Stomach (tissue), 9 donors: ENCODE measurements around the gene APP. TPM values are rescaled to one million over a fixed set of nuclear protein-coding genes. Genes with fewer than 3 reads are reported as not detected.

ENCODE experiments used
- DNase-seq, 2 donors: peaks; one replicate each; pipeline versions ENCODE4 v3.0.0 to v3.0.0-alpha.2; 2013 to 2019
- H3K27ac ChIP-seq, 5 donors: fragments of 200-600 bp in 4 of 5; sonication (generic) in 4 of 5; one replicate each; pipeline ENCODE4 v1.5.1; 2013 to 2019; ENCODE audit warnings: mild to moderate bottlenecking in 1 of 5, moderate library complexity in 1 of 5
- H3K27me3 ChIP-seq, 3 donors: fragments of 200-600 bp; sonication (generic); one replicate each; pipeline ENCODE4 v1.5.1; 2017 to 2019; ENCODE audit warnings: mixed run types in 1 of 3
- H3K36me3 ChIP-seq, 4 donors: fragments of 200-600 bp; sonication (generic); 1 replicate in 3 of 4; 2 replicates in 1 of 4; pipeline ENCODE4 v1.5.1; 2016 to 2019
- H3K4me1 ChIP-seq, 4 donors: fragments of 200-600 bp; sonication (generic); one replicate each; pipeline ENCODE4 v1.5.1; 2016 to 2019
- H3K4me3 ChIP-seq, 4 donors: fragments of 200-600 bp; sonication (generic) in 3 of 4; one replicate each; pipeline ENCODE4 v1.5.1; 2016 to 2019; ENCODE audit warnings: mild to moderate bottlenecking in 1 of 4
- H3K9me3 ChIP-seq, 4 donors: fragments of 200-600 bp; sonication (generic); one replicate each; pipeline ENCODE4 v1.5.1; 2016 to 2019
- CTCF ChIP-seq, 7 experiments: fragments of 450-650 bp in 4 of 7; fragments of 200-600 bp in 3 of 7; sonication (generic) in 3 of 7; IDR thresholded peaks; one replicate each; pipeline ENCODE4 v1.5.1; 2016 to 2019; ENCODE audit warnings: antibody characterized with exemption in 7 of 7, control low read depth in 2 of 7, mild to moderate bottlenecking in 1 of 7
- EP300 ChIP-seq: sonication (generic); formaldehyde crosslinking; IDR thresholded peaks from one replicate; pipeline ENCODE4 v1.6.1; 2017; ENCODE audit warnings: antibody characterized with exemption
- POLR2A ChIP-seq, 4 donors: fragments of 450-650 bp; IDR thresholded peaks; one replicate each; pipeline ENCODE4 v1.6.1; 2016; ENCODE audit warnings: antibody characterized with exemption in 4 of 4, control low read depth in 2 of 4, mild to moderate bottlenecking in 1 of 4, moderate library complexity in 1 of 4
- POLR2AphosphoS5 ChIP-seq, 3 donors: sonication (generic); formaldehyde crosslinking; IDR thresholded peaks; one replicate each; pipeline ENCODE4 v1.6.1; 2016; ENCODE audit warnings: antibody characterized with exemption in 3 of 3
- WGBS, 5 donors: extraction: QIAGEN DNeasy Blood & Tissue Kit in 3 of 5; methylation state at CpG; one replicate each; pipeline versions ENCODE4 v1.1.5 to v1.1.7; 2013 to 2018; 5-methylcytosine and 5-hydroxymethylcytosine counted together
- intact Hi-C: fragments of 100-400 bp; cut with DNase I; formaldehyde crosslinking; loops from one replicate; pipeline ENCODE4 v1.15.1; 2023; ENCODE audit warnings: low total_unique reads
- polyA plus RNA-seq, 3 donors: library from polyadenylated mRNA; stranded (reverse); fragments of 200-250 nt; gene quantifications; one replicate each; pipeline ENCODE4 v1.2.3, GENCODE V29; 2013
- total RNA-seq, 5 donors: library from RNA; depleted of rRNA; stranded (reverse); fragments of >200 nt; gene quantifications; one replicate each; pipeline versions ENCODE4 v1.1.0 to v1.2.3, GENCODE V29; 2014 to 2016
- donor health status: healthy with polysubstance abuse.
- donor health status: Bipolar disorder and iron deficiency.
- donor health status: healthy.

APP gene
- total and polyA plus RNA-seq, 8 donors: 41.2 to 408 (median 200) TPM

- H3K4me3 ChIP-seq: no peak overlapping the region
- no peak overlapping the region for H3K27ac ChIP-seq
- no peak for DNase-seq
- H3K36me3 ChIP-seq: no peaks in the 10 kb centered on the region
- no peak for TF ChIP-seq EP300
- TF ChIP-seq POLR2AphosphoS5 (IDR thresholded peaks at IDR 0.05): no peak
- TF ChIP-seq CTCF (IDR thresholded peaks at IDR 0.05): no peak
- TF ChIP-seq POLR2A (IDR thresholded peaks at IDR 0.05): no peak
- no peaks in the 10 kb centered on the region for H3K27me3 ChIP-seq
- 84 to 93% (median 89%) methylated on average over 5 of the region's 5 CpGs for WGBS, 5 donors
- no peaks in the 10 kb centered on the region for H3K9me3 ChIP-seq
- intact Hi-C loops: no loop called here
- H3K4me1 ChIP-seq: no peaks in the 10 kb centered on the region
These were observed 21.0 kb upstream of the APP start for GRCh38 chr21:26191609-26192008.

GRCh38 chr21:26188422-26188821, 17.9 kb upstream of the APP start:
- no peak for TF ChIP-seq EP300
- no peak for TF ChIP-seq POLR2A (IDR thresholded peaks at IDR 0.05)
- TF ChIP-seq CTCF (IDR thresholded peaks at IDR 0.05): no peak
- TF ChIP-seq POLR2AphosphoS5 (IDR thresholded peaks at IDR 0.05): no peak

DNA sequence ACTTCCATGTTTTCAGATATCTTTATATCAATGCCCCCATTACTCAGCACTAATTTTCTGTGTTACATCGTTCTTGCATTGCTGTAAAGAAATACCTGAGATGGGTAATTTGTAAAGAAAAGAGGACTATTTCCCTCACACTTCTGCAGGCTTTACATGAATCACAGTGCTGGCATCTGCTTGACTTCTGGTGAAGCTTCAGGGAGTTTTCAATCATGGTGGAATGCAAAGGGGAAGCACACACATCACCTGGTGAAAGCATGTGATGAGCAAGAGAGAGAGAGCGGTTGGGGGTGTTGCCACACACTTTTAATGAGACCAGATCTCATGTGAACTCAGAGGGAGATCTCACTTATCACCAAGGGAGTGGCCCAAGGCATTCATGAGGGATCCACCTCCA, 14.9 kb upstream of the APP start:
- no peak for TF ChIP-seq EP300
- no peak for TF ChIP-seq POLR2AphosphoS5 (IDR thresholded peaks at IDR 0.05)
- TF ChIP-seq POLR2A (IDR thresholded peaks at IDR 0.05): no peak
- TF ChIP-seq CTCF (IDR thresholded peaks at IDR 0.05): no peak
- H3K4me3 ChIP-seq: no peak overlapping the region
- DNase-seq: no peak
- no peak overlapping the region for H3K27ac ChIP-seq
- H3K9me3 ChIP-seq: peaks cover 0 to 17% (median 5%) of the 10 kb centered on the region in 4 donors
- 81 to 86% (median 83%) methylated on average over 2 of the region's 2 CpGs for WGBS, 5 donors
- intact Hi-C loops: no loop called here
- H3K27me3 ChIP-seq: no peaks in the 10 kb centered on the region
- H3K4me1 ChIP-seq: no peaks in the 10 kb centered on the region
- H3K36me3 ChIP-seq: no peaks in the 10 kb centered on the region

More at GRCh38 chr21:26188422-26188821, 17.9 kb upstream of the APP start:
- no peak overlapping the region for H3K4me3 ChIP-seq
- H3K9me3 ChIP-seq: peaks cover 0 to 11% (median 3%) of the 10 kb centered on the region in 4 donors
- WGBS, 5 donors: 76 to 88% (median 81%) methylated on average over 5 of the region's 5 CpGs
- H3K36me3 ChIP-seq: no peaks in the 10 kb centered on the region
- H3K27ac ChIP-seq: no peak overlapping the region
- no peak for DNase-seq
- no peaks in the 10 kb centered on the region for H3K4me1 ChIP-seq
- no peaks in the 10 kb centered on the region for H3K27me3 ChIP-seq
- intact Hi-C loops: no loop called here

DNA sequence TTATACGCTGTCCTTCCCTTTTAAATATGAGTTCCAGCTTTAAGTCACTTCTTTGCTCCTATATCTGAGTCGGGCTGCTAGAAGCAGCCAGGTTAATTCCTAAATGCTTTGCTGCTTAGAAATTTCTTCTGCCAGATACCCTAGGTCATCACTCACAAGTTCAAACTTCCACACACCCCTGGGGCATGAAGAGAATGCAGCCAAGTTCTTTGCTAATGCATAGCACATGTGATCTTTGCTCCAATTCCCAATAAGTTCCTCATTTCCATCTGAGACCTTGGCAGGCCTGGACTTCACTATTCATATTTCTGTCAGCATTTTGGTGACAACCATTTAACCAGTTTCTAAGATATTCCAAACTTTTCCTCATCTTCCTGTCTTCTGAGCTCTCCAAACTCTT, 14.5 kb upstream of the APP start:
- Histone ChIP-seq H3K4me3 (no peak overlapping the region), H3K27ac (no peak overlapping the region), H3K9me3 (peaks cover 0 to 17% (median 5%) of the 10 kb centered on the region in 4 donors), H3K27me3 (no peaks in the 10 kb centered on the region), H3K4me1 (no peaks in the 10 kb centered on the region), H3K36me3 (no peaks in the 10 kb centered on the region)
- intact Hi-C loops: no loop called here
- TF ChIP-seq POLR2A (IDR thresholded peaks at IDR 0.05) (no peak), CTCF (IDR thresholded peaks at IDR 0.05) (no peak), EP300 (no peak), POLR2AphosphoS5 (IDR thresholded peaks at IDR 0.05) (no peak)
- DNase-seq: no peak
- 63 to 96% (median 89%) methylated on average over 2 of the region's 2 CpGs for WGBS, 5 donors
